ENCODE measurements around the gene FBH1.

- TF ChIP-seq CTCF (IDR thresholded peaks at IDR 0.05; ENCODE audit: borderline replicate concordance, extremely low read depth, low read length, poor library complexity, severe bottlenecking) (no peak), EZH2 (IDR thresholded peaks at IDR 0.05; ENCODE audit: borderline replicate concordance, low read depth, low read length, severe bottlenecking) (no peak)
Observed at GRCh38 chr10:5855979-5856700, 33.9 kb upstream of the FBH1 start.

Measured in DND-41 (cell line).